Keratinocyte (primary cell): ENCODE measurements around the gene HOXC9. TPM values are rescaled to one million over a fixed set of nuclear protein-coding genes. Genes with fewer than 3 reads are reported as not detected.

Source experiments
- DNase-seq: peaks from one replicate; pipeline ENCODE4 v3.0.0-alpha.2; 2011; ENCODE audit warnings: low read depth, missing footprints, low spot score
- FAIRE-seq: peaks from 2 replicates; lab custom pipeline; 2011; peaks lifted over from hg19 to GRCh38; lab: Jason Lieb, UNC
- H2AFZ ChIP-seq: 2 replicates; pipeline ENCODE4 v1.6.0; 2012; ENCODE audit warnings: low read length, control low read depth, inconsistent platforms; ENCODE audit not compliant: control insufficient read depth
- H3K27ac ChIP-seq: 2 replicates; pipeline ENCODE4 v1.5.1; 2011; ENCODE audit warnings: low read length; ENCODE audit not compliant: control insufficient read depth, insufficient read depth
- H3K27me3 ChIP-seq: 3 replicates; pipeline ENCODE4 v1.6.0; 2011; ENCODE audit warnings: low read length; ENCODE audit not compliant: control insufficient read depth, insufficient read depth; ENCODE audit errors: extremely low read depth
- H3K36me3 ChIP-seq, 2 experiments: 2 replicates in 1 of 2; 3 replicates in 1 of 2; pipeline ENCODE4 v1.5.1; 2011; ENCODE audit warnings: low read length in 2 of 2, mild to moderate bottlenecking in 1 of 2; ENCODE audit not compliant: control insufficient read depth in 2 of 2, insufficient read depth in 2 of 2; ENCODE audit errors: extremely low read depth in 1 of 2
- H3K4me1 ChIP-seq: 3 replicates; pipeline ENCODE4 v1.5.1; 2011; ENCODE audit warnings: low read length; ENCODE audit not compliant: control insufficient read depth, insufficient read depth; ENCODE audit errors: extremely low read depth
- H3K4me2 ChIP-seq: 3 replicates; pipeline ENCODE4 v1.6.0; 2011; ENCODE audit warnings: low read depth, low read length; ENCODE audit not compliant: control insufficient read depth, insufficient read depth; ENCODE audit errors: extremely low read depth
- H3K4me3 ChIP-seq, 3 experiments: fragments of 200-600 bp in 1 of 3; sonication (generic) in 1 of 3; 2 replicates in 2 of 3; 3 replicates in 1 of 3; pipeline ENCODE4 v1.5.1; 2011 to 2016; ENCODE audit warnings: low read length in 3 of 3, mild to moderate bottlenecking in 3 of 3, control low read depth in 2 of 3, inconsistent platforms in 1 of 3, low read depth in 1 of 3, mixed read lengths in 1 of 3, mixed run types in 1 of 3, moderate library complexity in 1 of 3; ENCODE audit not compliant: control insufficient read depth in 2 of 3, insufficient read depth in 2 of 3; ENCODE audit errors: extremely low read depth in 1 of 3
- H3K79me2 ChIP-seq: 2 replicates; pipeline ENCODE4 v1.6.0; 2012; ENCODE audit warnings: low read length; ENCODE audit not compliant: control insufficient read depth, insufficient read depth
- H3K9ac ChIP-seq: 3 replicates; pipeline ENCODE4 v1.6.0; 2011; ENCODE audit warnings: low read length; ENCODE audit not compliant: control insufficient read depth, insufficient read depth; ENCODE audit errors: extremely low read depth
- H3K9me1 ChIP-seq: 3 replicates; pipeline ENCODE4 v1.6.0; 2011; ENCODE audit warnings: low read length; ENCODE audit not compliant: control insufficient read depth, insufficient read depth; ENCODE audit errors: extremely low read depth
- H3K9me3 ChIP-seq: 2 replicates; pipeline ENCODE4 v1.5.1; 2012; ENCODE audit warnings: low read depth, low read length; ENCODE audit not compliant: control insufficient read depth
- H4K20me1 ChIP-seq: 3 replicates; pipeline ENCODE4 v1.6.0; 2011; ENCODE audit warnings: low read length; ENCODE audit not compliant: control insufficient read depth, insufficient read depth; ENCODE audit errors: extremely low read depth
- CTCF ChIP-seq, 3 experiments: IDR thresholded peaks in 1 of 3; conservative IDR thresholded peaks in 1 of 3; optimal IDR thresholded peaks in 1 of 3; 2 replicates in 2 of 3; 3 replicates in 1 of 3; pipeline versions ENCODE3 to v1.5.1; 2011; ENCODE audit warnings: low read length in 3 of 3, mild to moderate bottlenecking in 3 of 3, moderate library complexity in 2 of 3, control low read depth in 1 of 3, inconsistent platforms in 1 of 3; ENCODE audit not compliant: insufficient read depth in 2 of 3; ENCODE audit errors: extremely low read depth in 1 of 3
- EZH2 ChIP-seq: IDR thresholded peaks from one replicate; pipeline ENCODE4 v1.6.1; 2012; ENCODE audit warnings: inconsistent platforms, mild to moderate bottlenecking, low read length, moderate library complexity
- dilution Hi-C: fragments of 300-500 bp; cut with MboI; formaldehyde crosslinking; loops from one replicate; pipeline ENCODE4 v1.7.0; 2020; ENCODE audit warnings: low sequenced_read_pairs; ENCODE audit not compliant: extremely low pct_ligation_motif_present
- polyA plus RNA-seq, 5 experiments: library from polyadenylated mRNA; depleted of rRNA in 3 of 5; stranded (reverse) in 3 of 5; stranded (forward) in 1 of 5; unstranded in 1 of 5; fragments of >200 nt; gene quantifications; 1 replicate in 1 of 5; 2 replicates in 3 of 5; 3 replicates in 1 of 5; pipeline versions ENCODE4 v1.2.1 to v1.2.3, GENCODE V29; 2011 to 2012; ENCODE audit warnings: missing spikeins in 2 of 5, low read depth in 1 of 5, low replicate concordance in 1 of 5

HOXC9 gene
- polyA plus RNA-seq, 1 donor (not counting 4 experiments of a cell fraction or from before 2014, with no cell fraction given) = 1.8 TPM

- dilution Hi-C loops = no loop called here
- peak overlapping the region in 2 of 3 experiments; percentile 45 to 89 for H3K4me3 ChIP-seq
- no peaks in the 10 kb centered on the region for H3K27me3 ChIP-seq
- no peak overlapping the region for H2AFZ ChIP-seq
- peak overlapping the region; percentile 98 for H3K4me2 ChIP-seq
- peak overlapping the region; percentile 97 for H3K9ac ChIP-seq
- peaks cover 35% of the 10 kb centered on the region for H3K4me1 ChIP-seq
- no peaks in the 10 kb centered on the region for H3K9me1 ChIP-seq
- H4K20me1 ChIP-seq = no peaks in the 10 kb centered on the region
- H3K9me3 ChIP-seq = no peaks in the 10 kb centered on the region
- FAIRE-seq (no peak), DNase-seq (no peak)
- H3K27ac ChIP-seq = peak overlapping the region; percentile 95
- H3K36me3 ChIP-seq = peaks cover 0 to 2% of the 10 kb centered on the region in 2 experiments
- H3K79me2 ChIP-seq = peaks cover 97% of the 10 kb centered on the region
- TF ChIP-seq EZH2 = no peak
- TF ChIP-seq CTCF (optimal IDR thresholded peaks at IDR 0.05 in 1 of 3, IDR thresholded peaks at IDR 0.05 in 1 of 3, conservative IDR thresholded peaks at IDR 0.05 in 1 of 3; ENCODE audit: extremely low read depth in 1 of 3, insufficient read depth in 2 of 3, low read length in 3 of 3) = no peak
Observed at GRCh38 chr12:53993162-53994008, 6.6 kb upstream of the HOXC9 start.

- no peaks in the 10 kb centered on the region for H3K9me1 ChIP-seq
- dilution Hi-C loops = no loop called here
- H3K36me3 ChIP-seq = peaks cover 0 to 2% of the 10 kb centered on the region in 2 experiments
- no peaks in the 10 kb centered on the region for H4K20me1 ChIP-seq
- H3K4me1 ChIP-seq = peaks cover 34% of the 10 kb centered on the region
- peak overlapping the region; percentile 97 for H3K9ac ChIP-seq
- no peaks in the 10 kb centered on the region for H3K9me3 ChIP-seq
- peaks cover 97% of the 10 kb centered on the region for H3K79me2 ChIP-seq
- no peak for DNase-seq
- H2AFZ ChIP-seq = no peak overlapping the region
- no peak for FAIRE-seq
- H3K4me2 ChIP-seq = peak overlapping the region; percentile 98
- no peak for TF ChIP-seq EZH2
- no peak for TF ChIP-seq CTCF (optimal IDR thresholded peaks at IDR 0.05 in 1 of 3, IDR thresholded peaks at IDR 0.05 in 1 of 3, conservative IDR thresholded peaks at IDR 0.05 in 1 of 3; ENCODE audit: extremely low read depth in 1 of 3, insufficient read depth in 2 of 3, low read length in 3 of 3)
- H3K4me3 ChIP-seq = peak overlapping the region; percentile 45 to 90 (median 89)
- no peaks in the 10 kb centered on the region for H3K27me3 ChIP-seq
- peak overlapping the region; percentile 95 for H3K27ac ChIP-seq
Observed at GRCh38 chr12:53994009-53994263, 6.0 kb upstream of the HOXC9 start.
